ENCODE results near the gene RELN. TPM values are rescaled to one million over a fixed set of nuclear protein-coding genes. Genes with fewer than 3 reads are reported as not detected.
"Not testable (repeated sequence)": the region's sequence is repeated elsewhere in the genome, so short reads cannot be mapped to it uniquely, and the experiment has no call there.

Gene RELN
- total and polyA plus RNA-seq, 9 donors = 2.1 to 31.3 (median 8.2) TPM

DNA sequence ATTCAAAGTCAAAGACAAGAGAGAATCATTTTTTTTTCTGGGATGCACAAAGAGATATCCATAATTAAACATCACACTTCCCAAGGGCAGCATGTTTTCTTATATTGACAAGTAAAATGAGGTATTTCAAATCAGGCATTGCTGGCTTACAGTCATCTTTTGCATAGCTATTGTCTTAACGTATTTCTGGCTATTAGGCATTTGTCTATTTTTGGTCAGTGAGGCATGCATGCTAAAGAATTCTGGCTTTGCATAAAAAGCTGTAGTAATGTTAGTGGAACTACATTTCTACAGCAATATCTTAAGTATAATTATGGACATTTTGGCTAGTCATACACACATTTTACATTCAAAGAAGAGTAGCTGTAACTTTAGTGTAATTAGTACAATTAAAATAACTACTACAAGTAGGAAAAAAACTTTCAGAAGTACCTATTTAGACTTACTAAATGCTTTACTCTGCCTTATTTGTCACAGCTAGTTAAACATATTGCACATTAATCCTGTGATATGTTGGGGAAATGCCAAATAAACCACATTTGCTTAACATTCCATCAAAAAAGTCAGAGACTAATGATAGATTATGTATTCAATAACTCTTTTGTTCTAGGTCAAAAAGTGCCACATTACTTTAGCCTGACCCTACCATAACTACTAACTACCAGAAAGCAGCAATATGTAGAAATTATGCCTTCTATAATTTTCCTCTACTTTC is 76.4 kb downstream of the RELN start:
- no peaks in the 10 kb centered on the region for H3K9me3 ChIP-seq (replicated peaks; ENCODE audit: control insufficient read depth, low read depth, low read length)
- H3K4me1 ChIP-seq (ENCODE audit: control insufficient read depth, insufficient read depth, low read length) = no peaks in the 10 kb centered on the region
- no peak overlapping the region for H3K27ac ChIP-seq (ENCODE audit: low read length)
- H3K36me3 ChIP-seq (ENCODE audit: control insufficient read depth, insufficient read depth, low read length) = no peaks in the 10 kb centered on the region
- WGBS (ENCODE audit: insufficient coverage) = no CpG with 5 or more reads among the region's 1 CpG
- no peak overlapping the region for H3K4me3 ChIP-seq (ENCODE audit: low read length)
- DNase-seq = no peak
- H3K27me3 ChIP-seq (ENCODE audit: control insufficient read depth, insufficient read depth, low read length) = no peaks in the 10 kb centered on the region

DNA sequence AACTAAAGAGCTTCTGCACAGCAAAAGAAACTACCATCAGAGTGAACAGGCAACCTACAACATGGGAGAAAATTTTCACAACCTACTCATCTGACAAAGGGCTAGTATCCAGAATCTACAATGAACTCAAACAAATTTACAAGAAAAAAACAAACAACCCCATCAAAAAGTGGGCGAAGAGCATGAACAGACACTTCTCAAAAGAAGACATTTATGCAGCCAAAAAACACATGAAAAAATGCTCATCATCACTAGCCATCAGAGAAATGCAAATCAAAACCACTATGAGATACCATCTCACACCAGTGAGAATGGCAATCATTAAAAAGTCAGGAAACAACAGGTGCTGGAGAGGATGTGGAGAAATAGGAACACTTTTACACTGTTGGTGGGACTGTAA is 78.4 kb downstream of the RELN start:
- H3K4me3 ChIP-seq (ENCODE audit: low read length); H3K36me3 ChIP-seq (ENCODE audit: control insufficient read depth, insufficient read depth, low read length); H3K9me3 ChIP-seq (replicated peaks; ENCODE audit: control insufficient read depth, low read depth, low read length); H3K27me3 ChIP-seq (ENCODE audit: control insufficient read depth, insufficient read depth, low read length); DNase-seq; H3K4me1 ChIP-seq (ENCODE audit: control insufficient read depth, insufficient read depth, low read length); H3K27ac ChIP-seq (ENCODE audit: low read length): not testable (repeated sequence)
- no CpG with 5 or more reads among the region's 1 CpG for WGBS (ENCODE audit: insufficient coverage)

DNA sequence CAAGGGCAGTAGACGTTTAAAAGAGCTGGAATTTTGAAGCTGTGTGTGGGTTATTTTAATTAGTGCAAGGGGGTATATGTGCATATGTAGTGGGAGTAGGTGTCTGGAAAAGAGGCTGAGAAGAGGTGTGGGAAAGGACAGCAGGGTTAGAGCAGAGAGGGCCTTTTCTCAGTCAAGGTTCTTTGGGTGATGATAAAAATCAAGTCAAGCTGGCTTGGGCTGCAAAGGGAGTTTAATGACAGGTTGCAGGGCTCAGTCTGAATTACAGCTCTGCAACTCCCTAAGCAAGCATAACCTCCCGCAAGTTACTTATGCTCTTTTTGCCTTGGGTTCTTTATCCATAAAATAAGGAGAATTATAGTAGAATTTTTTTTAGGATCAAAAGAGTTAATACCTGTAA is 83.5 kb downstream of the RELN start:
- H3K27ac ChIP-seq (ENCODE audit: low read length) = no peak overlapping the region
- H3K4me3 ChIP-seq (ENCODE audit: low read length) = no peak overlapping the region
- no peaks in the 10 kb centered on the region for H3K4me1 ChIP-seq (ENCODE audit: control insufficient read depth, insufficient read depth, low read length)
- WGBS (ENCODE audit: insufficient coverage) = 30% methylated on average over 1 of the region's 2 CpGs
- H3K27me3 ChIP-seq (ENCODE audit: control insufficient read depth, insufficient read depth, low read length) = no peaks in the 10 kb centered on the region
- no peaks in the 10 kb centered on the region for H3K9me3 ChIP-seq (replicated peaks; ENCODE audit: control insufficient read depth, low read depth, low read length)
- DNase-seq = no peak
- no peaks in the 10 kb centered on the region for H3K36me3 ChIP-seq (ENCODE audit: control insufficient read depth, insufficient read depth, low read length)

DNA sequence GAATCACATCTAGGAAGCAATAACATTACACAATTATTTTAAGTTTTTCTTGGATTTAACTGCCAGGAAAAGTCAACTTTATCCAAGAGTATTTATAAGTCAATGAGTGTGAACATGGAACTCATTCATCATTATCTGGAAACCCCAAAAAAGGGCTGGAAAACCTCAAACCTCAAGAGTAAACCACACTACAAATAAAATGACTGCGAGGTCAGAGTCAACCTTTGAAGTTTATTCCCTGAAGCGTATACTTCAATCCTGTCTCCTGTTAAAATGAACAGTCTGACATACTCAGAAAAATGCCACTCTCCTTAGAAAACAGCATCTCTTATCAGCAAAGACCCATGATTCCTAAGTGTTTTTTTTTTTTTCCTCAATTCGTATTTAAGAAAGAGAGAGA is 86.5 kb downstream of the RELN start:
- H3K27ac ChIP-seq (ENCODE audit: low read length) = no peak overlapping the region
- DNase-seq = no peak
- H3K4me3 ChIP-seq (ENCODE audit: low read length) = no peak overlapping the region
- no peaks in the 10 kb centered on the region for H3K9me3 ChIP-seq (replicated peaks; ENCODE audit: control insufficient read depth, low read depth, low read length)
- H3K36me3 ChIP-seq (ENCODE audit: control insufficient read depth, insufficient read depth, low read length) = no peaks in the 10 kb centered on the region
- H3K4me1 ChIP-seq (ENCODE audit: control insufficient read depth, insufficient read depth, low read length) = no peaks in the 10 kb centered on the region
- 11% methylated on average over 2 of the region's 3 CpGs for WGBS (ENCODE audit: insufficient coverage)
- no peaks in the 10 kb centered on the region for H3K27me3 ChIP-seq (ENCODE audit: control insufficient read depth, insufficient read depth, low read length)

DNA sequence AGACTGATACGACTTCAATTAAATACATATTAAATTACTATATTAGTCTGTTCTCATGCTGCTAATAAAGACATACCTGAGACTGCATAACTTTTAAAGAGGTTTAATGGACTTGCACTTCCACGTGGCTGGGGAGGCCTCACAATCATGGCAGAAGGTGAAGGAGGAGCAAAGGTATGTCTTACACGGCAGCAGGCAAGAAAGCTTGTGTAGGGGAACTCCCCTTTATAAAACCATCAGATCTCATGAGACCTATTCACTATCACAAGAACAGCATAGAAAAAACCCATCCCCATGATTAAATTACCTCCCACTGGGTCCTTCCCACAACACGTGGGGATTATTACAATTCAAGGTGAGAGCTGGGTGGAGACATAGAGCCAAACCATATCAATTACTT is 92.6 kb downstream of the RELN start:
- DNase-seq; H3K4me1 ChIP-seq (ENCODE audit: control insufficient read depth, insufficient read depth, low read length); H3K27me3 ChIP-seq (ENCODE audit: control insufficient read depth, insufficient read depth, low read length); H3K4me3 ChIP-seq (ENCODE audit: low read length); H3K27ac ChIP-seq (ENCODE audit: low read length); H3K36me3 ChIP-seq (ENCODE audit: control insufficient read depth, insufficient read depth, low read length); H3K9me3 ChIP-seq (replicated peaks; ENCODE audit: control insufficient read depth, low read depth, low read length): not testable (repeated sequence)
- no CpG with 5 or more reads among the region's 4 CpGs for WGBS (ENCODE audit: insufficient coverage)

DNA sequence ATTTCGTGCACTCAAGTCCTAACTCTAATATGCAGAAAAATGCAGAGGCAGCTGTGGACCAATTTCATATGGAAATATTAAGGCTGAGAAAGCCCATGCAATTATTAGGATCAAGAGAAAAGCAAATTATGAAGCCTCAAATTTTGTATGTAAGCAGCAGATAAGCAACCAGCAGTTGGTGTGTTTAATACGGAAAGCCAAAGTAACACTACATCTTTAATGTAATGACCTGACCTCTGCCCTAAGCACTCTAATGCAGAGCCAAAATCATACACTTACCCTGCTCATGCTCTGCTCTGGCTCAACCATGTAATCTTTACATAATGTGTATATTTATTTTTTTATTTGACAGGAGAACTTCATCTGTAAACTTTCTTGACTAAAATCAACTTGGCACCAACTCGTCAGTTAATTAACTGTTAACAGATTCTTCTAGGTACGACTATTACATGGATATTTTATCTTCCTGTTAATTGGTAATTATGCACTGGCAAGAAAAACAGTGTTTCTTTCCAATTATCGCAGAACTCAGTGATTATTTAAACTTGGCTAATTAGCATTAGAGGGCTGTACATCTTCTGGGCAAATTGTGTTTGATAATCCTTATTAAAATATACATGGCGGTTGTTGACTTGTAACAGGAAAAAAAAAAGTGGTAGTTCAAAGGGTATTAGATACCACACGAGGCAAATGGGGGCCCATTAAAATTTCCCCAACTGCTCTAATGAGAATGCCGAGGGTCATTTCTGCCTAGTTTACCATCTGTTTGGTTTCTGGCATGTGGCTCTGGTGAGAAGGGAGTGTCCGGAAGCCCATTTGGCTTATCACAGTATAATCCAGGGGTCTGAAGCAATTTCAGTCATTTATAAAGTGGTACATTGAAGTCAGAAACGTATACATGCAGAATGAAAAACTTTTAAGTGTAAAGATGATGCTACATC is 94.5 kb downstream of the RELN start:
- no peaks in the 10 kb centered on the region for H3K36me3 ChIP-seq (ENCODE audit: control insufficient read depth, insufficient read depth, low read length)
- H3K9me3 ChIP-seq (replicated peaks; ENCODE audit: control insufficient read depth, low read depth, low read length) = no peaks in the 10 kb centered on the region
- no peak overlapping the region for H3K4me3 ChIP-seq (ENCODE audit: low read length)
- no peaks in the 10 kb centered on the region for H3K4me1 ChIP-seq (ENCODE audit: control insufficient read depth, insufficient read depth, low read length)
- H3K27me3 ChIP-seq (ENCODE audit: control insufficient read depth, insufficient read depth, low read length) = no peaks in the 10 kb centered on the region
- no peak for DNase-seq
- no peak overlapping the region for H3K27ac ChIP-seq (ENCODE audit: low read length)
- WGBS (ENCODE audit: insufficient coverage) = no CpG with 5 or more reads among the region's 10 CpGs

DNA sequence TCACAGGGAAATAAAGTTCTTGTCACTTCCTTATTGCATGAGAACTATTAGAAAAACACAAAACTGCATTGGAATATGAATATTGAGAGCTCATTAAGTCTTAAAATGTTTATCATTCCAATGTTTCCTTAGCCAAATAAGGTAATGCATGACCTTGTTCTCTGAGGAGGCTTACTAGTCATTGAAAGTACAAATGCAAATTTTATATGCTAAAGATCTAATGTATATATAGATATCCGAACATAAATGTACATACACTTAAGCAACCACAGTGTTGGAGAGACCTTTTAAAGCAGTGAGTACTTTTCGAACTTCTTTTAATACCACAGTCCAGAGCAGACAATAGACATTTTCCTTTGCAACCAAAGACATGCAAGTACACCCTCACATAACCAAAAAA is 96.1 kb downstream of the RELN start:
- no peak for DNase-seq
- Histone ChIP-seq H3K27ac (ENCODE audit: low read length) (no peak overlapping the region), H3K4me1 (ENCODE audit: control insufficient read depth, insufficient read depth, low read length) (no peaks in the 10 kb centered on the region), H3K27me3 (ENCODE audit: control insufficient read depth, insufficient read depth, low read length) (no peaks in the 10 kb centered on the region), H3K9me3 (replicated peaks; ENCODE audit: control insufficient read depth, low read depth, low read length) (no peaks in the 10 kb centered on the region), H3K36me3 (ENCODE audit: control insufficient read depth, insufficient read depth, low read length) (no peaks in the 10 kb centered on the region), H3K4me3 (ENCODE audit: low read length) (no peak overlapping the region)
- no CpG with 5 or more reads among the region's 2 CpGs for WGBS (ENCODE audit: insufficient coverage)

DNA sequence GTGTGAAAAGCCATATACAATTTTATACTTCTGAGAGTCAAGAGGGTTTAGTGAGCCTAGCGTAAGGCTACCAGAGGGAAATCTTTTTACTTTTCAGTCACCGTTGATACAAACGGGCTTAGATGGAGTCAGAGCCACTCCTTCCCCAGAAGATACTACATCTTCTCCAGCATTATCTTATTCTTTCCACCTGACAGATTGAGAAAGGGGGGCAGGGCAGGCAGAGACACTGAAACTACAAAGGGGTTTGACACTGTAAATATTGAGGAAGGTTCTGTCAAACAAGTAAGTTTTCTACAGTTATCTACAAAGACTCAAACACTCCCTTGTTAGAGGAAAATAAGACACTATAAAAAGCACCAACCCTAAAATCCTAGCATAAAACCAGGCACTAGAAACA is 100.0 kb downstream of the RELN start:
- no peaks in the 10 kb centered on the region for H3K9me3 ChIP-seq (replicated peaks; ENCODE audit: control insufficient read depth, low read depth, low read length)
- H3K36me3 ChIP-seq (ENCODE audit: control insufficient read depth, insufficient read depth, low read length) = no peaks in the 10 kb centered on the region
- DNase-seq = no peak
- H3K4me1 ChIP-seq (ENCODE audit: control insufficient read depth, insufficient read depth, low read length) = no peaks in the 10 kb centered on the region
- no CpG with 5 or more reads among the region's 3 CpGs for WGBS (ENCODE audit: insufficient coverage)
- no peak overlapping the region for H3K27ac ChIP-seq (ENCODE audit: low read length)
- H3K27me3 ChIP-seq (ENCODE audit: control insufficient read depth, insufficient read depth, low read length) = no peaks in the 10 kb centered on the region
- H3K4me3 ChIP-seq (ENCODE audit: low read length) = no peak overlapping the region

DNA sequence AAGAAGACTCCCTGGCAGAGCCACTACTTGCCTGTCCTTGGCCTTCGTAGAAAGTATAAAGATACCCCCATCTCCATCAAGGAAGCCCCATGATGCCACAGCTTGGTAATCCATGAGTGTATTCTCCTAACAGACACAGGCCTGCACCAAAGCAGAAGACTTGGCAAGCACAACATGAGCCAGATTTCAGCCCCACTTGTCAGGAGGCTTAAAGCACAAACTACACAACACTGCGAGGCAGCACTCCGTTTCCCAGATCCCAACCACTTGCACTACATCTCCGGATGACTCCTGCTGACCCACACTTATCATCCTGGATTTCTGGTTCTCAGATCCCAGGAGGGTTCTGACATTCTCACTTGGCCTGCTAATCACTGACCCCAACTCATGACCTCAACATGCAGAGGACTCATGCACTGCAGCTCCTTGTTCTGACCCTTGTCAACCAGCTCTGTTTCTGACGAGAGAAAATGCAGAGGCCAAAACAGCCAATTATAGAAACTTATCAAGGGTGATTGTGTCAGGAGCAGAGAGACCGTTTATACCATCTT is 100.8 kb downstream of the RELN start:
- Histone ChIP-seq H3K4me1 (ENCODE audit: control insufficient read depth, insufficient read depth, low read length) (no peaks in the 10 kb centered on the region), H3K4me3 (ENCODE audit: low read length) (no peak overlapping the region), H3K27ac (ENCODE audit: low read length) (no peak overlapping the region), H3K36me3 (ENCODE audit: control insufficient read depth, insufficient read depth, low read length) (no peaks in the 10 kb centered on the region), H3K9me3 (replicated peaks; ENCODE audit: control insufficient read depth, low read depth, low read length) (no peaks in the 10 kb centered on the region), H3K27me3 (ENCODE audit: control insufficient read depth, insufficient read depth, low read length) (no peaks in the 10 kb centered on the region)
- DNase-seq = no peak
- 82% methylated on average over 4 of the region's 6 CpGs for WGBS (ENCODE audit: insufficient coverage)

DNA sequence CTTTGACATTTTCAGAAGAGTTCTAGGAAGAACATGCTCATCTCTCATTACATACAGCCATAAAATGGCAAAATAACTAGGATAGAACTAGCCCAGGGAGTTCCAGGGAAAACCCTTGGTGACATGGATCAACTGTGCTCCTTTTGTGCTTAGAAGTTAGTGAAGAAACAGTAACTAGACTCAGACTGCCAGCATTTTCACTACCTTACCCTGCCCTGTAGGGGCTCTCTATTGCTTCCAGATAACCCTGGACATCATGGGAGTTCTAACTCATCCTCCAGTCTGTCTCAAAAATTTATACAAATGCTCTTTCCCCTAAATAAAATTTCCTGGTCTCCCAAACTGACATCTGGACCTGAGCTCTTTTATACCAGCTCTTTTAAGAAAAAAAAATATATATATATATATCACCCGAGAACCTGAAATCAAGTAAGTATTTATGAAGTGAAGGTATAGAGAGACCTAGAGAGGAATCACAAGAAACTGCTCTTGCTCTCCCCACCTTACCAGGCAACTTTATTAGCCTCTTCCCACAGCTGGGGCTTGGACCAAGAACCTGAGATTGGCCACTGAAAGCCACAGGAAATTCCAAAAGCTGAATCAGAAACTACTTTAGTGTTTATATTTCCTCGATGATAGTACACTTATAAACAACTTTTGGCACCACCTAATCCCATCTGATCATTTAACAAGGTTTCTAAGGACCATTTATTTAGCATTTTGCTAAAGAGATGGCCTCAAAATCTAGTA is 101.4 kb downstream of the RELN start:
- no CpG with 5 or more reads among the region's 2 CpGs for WGBS (ENCODE audit: insufficient coverage)
- Histone ChIP-seq H3K9me3 (replicated peaks; ENCODE audit: control insufficient read depth, low read depth, low read length) (no peaks in the 10 kb centered on the region), H3K27me3 (ENCODE audit: control insufficient read depth, insufficient read depth, low read length) (no peaks in the 10 kb centered on the region), H3K4me1 (ENCODE audit: control insufficient read depth, insufficient read depth, low read length) (no peaks in the 10 kb centered on the region), H3K36me3 (ENCODE audit: control insufficient read depth, insufficient read depth, low read length) (no peaks in the 10 kb centered on the region), H3K27ac (ENCODE audit: low read length) (no peak overlapping the region), H3K4me3 (ENCODE audit: low read length) (no peak overlapping the region)
- no peak for DNase-seq
